Activated gamma-delta T cell treated with Interleukin-2 at 50 U/mL for 16 hours (primary cell): ENCODE measurements around the gene AP4M1.

Experiments
- DNase-seq: peaks from one replicate; pipeline ENCODE4 v3.0.0-alpha.2; 2020

The AP4M1 gene

GRCh38 chr7:100101016-100101862, at the start of gene AP4M1, which contains the start of gene MCM7:
Gene AP4M1, plus strand, starts transcription at chr7:100101643. Its CDS starts 72 bp downstream, at chr7:100101715.
Gene MCM7, minus strand, starts transcription at chr7:100101397. Its CDS starts 103 bp downstream, at chr7:100101294.
- peak; percentile 96 for DNase-seq

GRCh38 chr7:100053215-100053614, 48.2 kb upstream of the AP4M1 start:
- peak; percentile 5 for DNase-seq

GRCh38 chr7:100057006-100057405, 44.4 kb upstream of the AP4M1 start:
- DNase-seq: no peak

GRCh38 chr7:100059251-100059739, 42.1 kb upstream of the AP4M1 start:
- DNase-seq: no peak

GRCh38 chr7:100061518-100062193, 39.8 kb upstream of the AP4M1 start:
- no peak for DNase-seq

GRCh38 chr7:100063376-100063775, 38.1 kb upstream of the AP4M1 start:
- no peak for DNase-seq

GRCh38 chr7:100064162-100064561, 37.3 kb upstream of the AP4M1 start:
- no peak for DNase-seq

- no peak for DNase-seq
Measured at GRCh38 chr7:100065452-100066186, 35.8 kb upstream of the AP4M1 start.

GRCh38 chr7:100066953-100067352, 34.5 kb upstream of the AP4M1 start:
- no peak for DNase-seq

GRCh38 chr7:100069991-100070390, 31.5 kb upstream of the AP4M1 start:
- DNase-seq: no peak

GRCh38 chr7:100071018-100071723, 30.3 kb upstream of the AP4M1 start:
- no peak for DNase-seq

- no peak for DNase-seq
Measured at GRCh38 chr7:100072462-100072861, 29.0 kb upstream of the AP4M1 start.

GRCh38 chr7:100074841-100075240, 26.6 kb upstream of the AP4M1 start:
- DNase-seq: no peak

GRCh38 chr7:100075418-100075817, 26.0 kb upstream of the AP4M1 start:
- DNase-seq: no peak

- no peak for DNase-seq
Measured at GRCh38 chr7:100077205-100077604, 24.2 kb upstream of the AP4M1 start.

GRCh38 chr7:100079024-100079560, 22.4 kb upstream of the AP4M1 start:
- DNase-seq: no peak

GRCh38 chr7:100080907-100081534, 20.4 kb upstream of the AP4M1 start:
- no peak for DNase-seq

- DNase-seq: peak; percentile 98
Measured at GRCh38 chr7:100081535-100082102, 19.8 kb upstream of the AP4M1 start, which contains the start of gene ZNF3. Gene ZNF3, minus strand, starts transcription at chr7:100081723. Its CDS starts 4,366 bp downstream, at chr7:100077357.

- DNase-seq: no peak
Measured at GRCh38 chr7:100082978-100083377, 18.5 kb upstream of the AP4M1 start.

- no peak for DNase-seq
Measured at GRCh38 chr7:100085515-100085914, 15.9 kb upstream of the AP4M1 start.

GRCh38 chr7:100087055-100087750, 14.2 kb upstream of the AP4M1 start:
- no peak for DNase-seq
